NCI-H82 treated with DMSO at 0.1 percent for 48 hours (cell line): ENCODE data around the gene LCK.
"Not testable (repeated sequence)": the region's sequence is repeated elsewhere in the genome, so short reads cannot be mapped to it uniquely, and the experiment has no call there.

ENCODE experiments used
- DNase-seq: peaks from one replicate; lab custom pipeline; 2025; ENCODE audit not compliant: unreplicated experiment; lab: John Stamatoyannopoulos, UW

The LCK gene

GRCh38 chr1:32239790-32240139, 11.3 kb upstream of the LCK start:
- DNase-seq, result no peak

DNA sequence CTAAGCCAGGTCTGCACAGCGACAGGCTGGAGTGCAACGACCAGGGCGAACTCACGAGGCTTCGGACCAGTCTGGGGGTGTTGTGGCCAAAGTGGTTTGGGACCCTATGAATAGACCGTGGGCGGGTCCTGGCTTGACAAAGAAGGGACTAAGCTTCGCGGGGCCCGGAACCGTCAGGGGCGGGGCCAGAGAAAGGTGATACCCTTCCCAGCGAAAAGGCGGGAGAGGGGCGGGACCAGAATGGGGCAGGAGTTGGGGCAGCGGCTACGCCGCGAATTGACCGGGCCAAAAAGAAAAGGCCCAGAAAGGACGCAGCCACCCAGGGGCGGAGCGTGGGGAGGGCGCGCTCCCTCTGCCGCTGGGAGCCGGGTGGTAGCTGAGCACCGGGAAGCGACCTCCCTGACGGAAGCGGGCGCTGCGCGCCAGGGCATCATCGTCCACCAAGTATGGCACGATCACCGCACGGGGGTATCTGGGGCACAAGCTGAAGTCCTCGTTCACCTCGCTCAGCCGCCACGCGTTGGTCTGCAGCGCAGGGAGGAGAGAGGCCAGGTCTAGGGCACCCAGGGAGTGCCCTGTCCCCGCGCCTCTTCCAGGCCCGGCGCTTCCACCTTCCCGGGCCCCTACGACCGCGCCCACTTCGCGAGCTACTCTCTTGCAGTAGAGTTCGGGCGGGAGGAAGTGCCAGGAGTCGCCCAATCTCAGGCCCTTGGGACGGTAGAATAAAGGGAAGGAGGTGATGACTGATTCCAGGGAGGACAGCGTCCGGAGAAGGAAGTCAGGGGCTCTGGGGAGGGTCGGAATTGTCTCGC, 10.7 kb upstream of the LCK start:
- DNase-seq, result no peak

DNA sequence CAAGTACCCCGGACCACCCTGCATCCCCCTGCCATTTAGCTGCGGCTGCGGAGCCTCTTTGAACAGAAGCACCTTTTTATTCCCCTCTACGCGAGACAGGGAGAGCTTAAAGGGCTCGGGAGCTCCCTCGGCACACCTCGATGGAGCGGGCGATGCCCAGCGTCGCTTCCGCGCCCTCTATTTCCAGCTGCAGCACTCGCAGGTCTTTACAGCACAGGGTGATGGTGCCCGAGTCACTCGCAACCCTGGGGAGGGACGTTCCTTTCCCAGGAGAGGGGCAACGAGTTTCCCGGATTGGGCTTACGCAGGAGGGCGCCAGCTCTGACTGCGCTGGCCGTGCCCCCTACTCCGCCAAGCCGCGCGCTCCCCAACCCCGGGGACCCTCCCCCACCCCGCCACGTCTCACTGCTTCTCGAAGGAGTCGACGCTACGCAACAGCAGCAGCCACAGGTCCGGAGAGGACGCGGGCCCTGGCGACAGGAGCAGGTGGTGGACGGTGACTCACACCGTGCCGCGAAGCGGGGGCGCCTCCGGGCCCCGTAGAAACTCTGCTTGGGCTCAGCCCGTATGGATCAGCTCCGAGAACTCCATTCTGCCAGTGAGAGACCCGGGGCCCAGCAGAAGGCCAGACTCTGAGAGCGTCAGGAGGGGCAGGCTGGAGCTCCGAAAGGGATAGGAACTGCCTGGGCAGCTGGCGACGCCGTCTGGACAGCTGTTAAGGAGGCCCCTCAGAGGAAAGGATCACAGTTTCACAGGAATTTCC, 9.9 kb upstream of the LCK start:
- no peak for DNase-seq

DNA sequence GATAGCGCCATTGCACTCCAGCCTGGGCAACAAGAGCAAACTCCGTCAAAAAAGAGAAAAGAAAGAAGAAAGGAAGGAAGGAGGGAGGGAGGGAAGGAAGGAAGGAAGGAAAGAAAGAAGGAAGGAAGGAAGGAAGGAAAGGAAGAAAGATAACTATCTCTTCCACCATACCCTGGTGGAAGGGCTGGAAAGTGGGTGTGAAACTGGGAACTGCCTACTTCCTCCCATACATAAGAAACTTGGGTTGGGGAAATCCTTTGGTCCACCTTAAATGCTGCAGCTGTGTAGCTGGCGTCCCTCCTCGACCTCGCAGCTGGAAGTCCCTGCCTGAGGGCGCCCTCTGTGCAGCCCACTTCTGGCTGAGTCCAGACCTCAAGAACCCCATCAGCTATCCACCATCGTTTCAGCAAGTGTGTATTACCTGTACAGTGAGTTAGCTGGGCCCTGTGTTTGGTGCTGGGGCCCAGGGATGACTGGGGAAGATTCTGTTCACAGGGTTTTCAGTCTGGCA, 8.7 kb upstream of the LCK start:
- no peak for DNase-seq

DNA sequence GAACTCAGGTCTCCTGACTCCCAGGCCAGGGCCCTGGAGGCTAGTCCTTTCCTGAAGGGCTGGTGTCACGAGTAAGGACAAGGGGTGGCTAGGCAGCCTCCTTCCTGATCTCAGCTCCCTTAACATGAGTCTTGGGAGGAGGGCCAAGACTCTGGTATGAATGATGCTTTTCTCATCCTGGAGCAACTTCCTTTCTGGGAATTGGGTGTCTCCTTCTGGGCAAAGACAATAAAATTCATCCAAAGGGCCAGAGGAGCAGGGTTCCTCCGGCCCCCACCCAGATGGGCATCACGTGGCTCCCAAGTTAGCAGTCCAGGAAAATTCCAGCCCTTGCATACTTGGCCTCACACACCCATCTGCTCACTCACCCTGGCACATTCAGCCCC, 4.2 kb upstream of the LCK start, which contains the start of gene FAM167B:
FAM167B (plus strand) TSS at position 335 of the 386 bp plus-strand sequence. CDS start 200 bp downstream, outside the sequence.
- DNase-seq, result no peak

- DNase-seq, result no peak
Observed at GRCh38 chr1:32247452-32247851, 3.6 kb upstream of the LCK start.

GRCh38 chr1:32247983-32248889, 2.8 kb upstream of the LCK start:
- peak; percentile 43 for DNase-seq

- no peak for DNase-seq
Observed at GRCh38 chr1:32249831-32250525, 1.1 kb upstream of the LCK start.

GRCh38 chr1:32255072-32256071, 4.3 kb downstream of the LCK start:
- no peak for DNase-seq

DNA sequence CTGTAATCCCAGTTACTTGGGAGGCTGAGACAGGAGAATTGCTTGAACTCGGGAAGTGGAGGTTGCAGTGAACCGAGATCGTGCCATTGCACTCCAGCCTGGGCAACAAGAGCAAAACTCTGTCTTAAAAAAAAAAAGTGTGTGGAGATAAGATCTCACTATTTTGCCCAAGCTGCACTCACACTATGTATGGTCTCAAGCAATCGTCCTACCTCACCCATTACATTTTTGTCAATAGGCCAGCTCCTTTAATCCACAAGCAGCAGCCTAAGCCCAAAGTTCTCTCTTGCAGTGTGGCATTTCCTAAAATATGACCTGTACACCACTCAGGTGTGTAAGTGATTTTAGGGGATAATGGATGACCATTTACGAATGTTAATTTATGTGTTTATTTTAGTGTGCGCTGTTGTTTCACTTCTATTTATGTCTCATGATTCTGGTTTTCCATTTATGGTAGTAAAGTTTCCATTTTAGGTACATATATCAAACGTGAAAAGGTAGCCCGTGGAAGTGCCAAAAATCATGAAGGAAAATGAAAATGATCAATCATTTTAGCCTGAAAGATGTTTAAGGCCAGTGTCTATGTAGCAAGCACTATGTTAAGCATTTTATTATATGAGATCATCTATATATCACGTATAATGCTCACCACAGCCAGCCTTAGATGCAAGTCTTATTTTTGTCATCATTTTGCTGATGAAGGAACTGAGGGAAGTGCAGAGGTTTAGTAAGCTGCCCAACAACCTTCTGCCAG, 5.6 kb downstream of the LCK start:
- DNase-seq, result no peak

DNA sequence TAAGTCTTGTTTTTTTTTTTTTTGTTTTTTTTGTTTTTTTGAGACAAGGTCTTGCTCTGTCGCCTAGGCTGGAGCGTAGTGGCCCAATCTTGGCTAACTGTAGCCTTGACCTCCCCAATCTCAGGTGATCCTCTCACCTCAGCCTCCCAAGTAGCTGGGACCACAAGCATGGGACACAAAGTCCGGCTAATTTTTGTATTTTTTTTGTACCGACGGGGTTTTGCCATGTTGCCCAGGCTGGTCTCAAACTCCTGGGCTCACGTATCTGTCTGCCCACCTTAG, 6.1 kb downstream of the LCK start:
- DNase-seq, result no peak

GRCh38 chr1:32263236-32263593, 12.2 kb downstream of the LCK start:
- DNase-seq, result not testable (repeated sequence)

- no peak for DNase-seq
Observed at GRCh38 chr1:32263744-32264143, 12.7 kb downstream of the LCK start.

DNA sequence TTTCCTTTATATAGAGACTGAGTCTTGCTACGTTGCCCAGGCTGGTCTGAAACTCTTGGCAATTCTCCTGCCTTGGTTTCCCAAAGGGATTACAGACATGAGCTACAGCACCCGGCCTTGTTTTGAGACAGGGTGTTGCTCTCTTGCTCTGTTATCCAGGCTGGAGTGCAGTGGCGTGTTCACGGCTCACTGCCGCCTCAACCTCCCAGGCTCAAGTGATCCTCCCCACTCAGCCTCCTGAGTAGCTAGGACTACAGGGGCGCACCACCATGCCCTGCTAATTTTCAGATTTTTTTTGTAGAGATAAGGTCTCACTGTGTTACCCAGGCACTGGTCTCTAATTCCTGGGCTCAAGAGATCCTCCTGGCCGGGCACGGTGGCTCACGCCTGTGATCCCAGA, 14.8 kb downstream of the LCK start:
- no peak for DNase-seq

DNA sequence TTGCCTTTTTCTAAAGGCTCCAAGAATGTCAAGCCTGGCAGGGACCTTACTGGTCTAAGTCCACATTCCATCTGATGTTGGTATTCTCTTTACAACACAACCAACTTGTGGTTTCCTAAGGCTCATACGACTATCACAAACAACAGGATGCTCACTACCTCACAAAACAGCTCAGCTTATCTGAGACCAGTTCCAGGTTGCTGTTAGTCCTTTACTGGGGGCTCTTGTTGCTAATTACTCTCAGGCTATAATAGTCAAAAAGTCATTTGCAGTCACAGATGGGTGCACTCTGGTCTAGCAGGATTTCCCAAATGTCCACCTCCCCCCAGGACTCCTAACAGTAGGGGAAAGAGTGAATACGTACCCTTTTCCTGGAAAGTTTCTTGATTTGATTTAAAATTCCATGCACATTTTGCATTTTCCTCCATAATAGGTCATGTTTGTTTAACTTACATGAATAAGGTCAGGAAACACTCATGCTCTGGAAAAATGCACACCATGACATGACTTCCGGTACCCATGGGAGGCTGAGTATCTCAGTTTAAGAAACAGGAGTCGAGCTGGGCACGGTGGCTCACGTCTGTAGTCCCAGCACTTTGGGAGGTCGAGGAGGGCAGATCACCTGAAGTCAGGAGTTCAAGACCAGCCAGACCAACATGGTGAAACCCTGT, 16.0 kb downstream of the LCK start:
- DNase-seq, result no peak

GRCh38 chr1:32269744-32270143, 18.7 kb downstream of the LCK start:
- no peak for DNase-seq

DNA sequence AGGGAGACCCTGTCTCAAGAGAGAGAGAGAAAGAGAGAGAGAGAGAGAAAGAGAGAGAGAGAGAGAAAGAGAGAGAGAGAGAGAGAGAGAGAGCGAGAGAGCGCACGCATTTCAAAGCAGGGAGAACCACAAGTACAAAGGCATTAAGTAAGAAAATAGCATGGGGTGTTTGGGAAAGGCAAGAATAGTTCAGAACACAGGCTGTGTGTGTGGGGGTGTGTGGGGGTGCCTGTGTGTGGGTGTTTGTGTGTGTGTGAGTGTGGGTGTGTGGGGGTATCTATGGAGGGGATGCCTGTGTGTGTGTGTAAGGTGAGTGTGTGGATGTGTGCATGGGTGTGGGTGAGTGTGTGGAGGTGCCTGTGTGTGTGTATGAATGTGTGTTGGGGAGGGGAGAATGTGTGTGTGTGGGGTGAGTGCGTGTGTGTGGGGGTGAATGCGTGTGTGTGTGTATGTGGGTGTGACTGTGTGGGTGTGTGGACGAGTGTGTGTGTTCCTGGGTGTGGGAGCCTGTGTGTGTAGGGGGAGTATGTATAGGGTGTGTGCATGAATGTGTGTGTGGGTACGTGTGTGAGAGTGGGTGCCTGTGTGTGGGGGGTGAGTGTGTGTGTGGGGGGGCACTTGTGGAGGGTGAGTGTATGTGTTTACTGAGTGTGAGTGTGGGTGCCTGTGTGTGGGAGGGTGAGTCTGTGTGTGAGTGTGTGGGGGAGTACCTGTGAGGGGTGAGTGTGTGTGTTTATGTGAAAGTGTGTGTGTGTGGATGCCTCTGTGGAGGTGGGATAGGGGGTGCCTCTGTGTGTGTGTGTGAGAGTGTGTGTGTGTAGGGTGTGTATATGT, 21.7 kb downstream of the LCK start:
- no peak for DNase-seq
